T follicular helper cell (primary cell): ENCODE data around the gene E2F7.

Experiments used
- DNase-seq: peaks from one replicate; pipeline ENCODE4 v3.0.0-alpha.2; 2020; ENCODE audit warnings: low read depth

E2F7 gene

GRCh38 chr12:77013091-77013490, 52.3 kb downstream of the E2F7 start:
- DNase-seq, result no peak

GRCh38 chr12:77010691-77011548, 54.4 kb downstream of the E2F7 start:
- peak; percentile 31 for DNase-seq

GRCh38 chr12:77007476-77007875, 57.9 kb downstream of the E2F7 start:
- no peak for DNase-seq

GRCh38 chr12:77005611-77006098, 59.7 kb downstream of the E2F7 start:
- DNase-seq, result no peak

GRCh38 chr12:77003914-77004313, 61.5 kb downstream of the E2F7 start:
- DNase-seq, result no peak

- no peak for DNase-seq
Observed at GRCh38 chr12:77003246-77003645, 62.1 kb downstream of the E2F7 start.

GRCh38 chr12:77002382-77002781, 63.0 kb downstream of the E2F7 start:
- no peak for DNase-seq

- no peak for DNase-seq
Observed at GRCh38 chr12:77001276-77001675, 64.1 kb downstream of the E2F7 start.

GRCh38 chr12:76998908-76999556, 66.3 kb downstream of the E2F7 start:
- DNase-seq, result no peak

- no peak for DNase-seq
Observed at GRCh38 chr12:76998386-76998785, 67.0 kb downstream of the E2F7 start.

GRCh38 chr12:76997011-76997780, 68.2 kb downstream of the E2F7 start:
- no peak for DNase-seq

GRCh38 chr12:76990716-76991115, 74.7 kb downstream of the E2F7 start:
- no peak for DNase-seq

- DNase-seq, result no peak
Observed at GRCh38 chr12:76984566-76984965, 80.8 kb downstream of the E2F7 start.

- DNase-seq, result no peak
Observed at GRCh38 chr12:76983420-76983819, 81.9 kb downstream of the E2F7 start.

- no peak for DNase-seq
Observed at GRCh38 chr12:76980196-76980595, 85.2 kb downstream of the E2F7 start.

GRCh38 chr12:76976777-76977382, 88.5 kb downstream of the E2F7 start:
- DNase-seq, result no peak
